Stimulated activated CD4-positive, alpha-beta T cell treated with anti-CD3 and anti-CD28 coated beads, Interleukin-15, amount 100 ng/mL, for 48 hours (primary cell): ENCODE results near the gene CHST8.
"Not testable (repeated sequence)": the region's sequence is repeated elsewhere in the genome, so short reads cannot be mapped to it uniquely, and the experiment has no call there.

ENCODE experiments used
- DNase-seq, 2 donors: peaks; one replicate each; pipeline ENCODE4 v3.0.0-alpha.2; 2020; ENCODE audit warnings: low read depth in 2 of 2

The CHST8 gene, protein sequence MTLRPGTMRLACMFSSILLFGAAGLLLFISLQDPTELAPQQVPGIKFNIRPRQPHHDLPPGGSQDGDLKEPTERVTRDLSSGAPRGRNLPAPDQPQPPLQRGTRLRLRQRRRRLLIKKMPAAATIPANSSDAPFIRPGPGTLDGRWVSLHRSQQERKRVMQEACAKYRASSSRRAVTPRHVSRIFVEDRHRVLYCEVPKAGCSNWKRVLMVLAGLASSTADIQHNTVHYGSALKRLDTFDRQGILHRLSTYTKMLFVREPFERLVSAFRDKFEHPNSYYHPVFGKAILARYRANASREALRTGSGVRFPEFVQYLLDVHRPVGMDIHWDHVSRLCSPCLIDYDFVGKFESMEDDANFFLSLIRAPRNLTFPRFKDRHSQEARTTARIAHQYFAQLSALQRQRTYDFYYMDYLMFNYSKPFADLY

DNA sequence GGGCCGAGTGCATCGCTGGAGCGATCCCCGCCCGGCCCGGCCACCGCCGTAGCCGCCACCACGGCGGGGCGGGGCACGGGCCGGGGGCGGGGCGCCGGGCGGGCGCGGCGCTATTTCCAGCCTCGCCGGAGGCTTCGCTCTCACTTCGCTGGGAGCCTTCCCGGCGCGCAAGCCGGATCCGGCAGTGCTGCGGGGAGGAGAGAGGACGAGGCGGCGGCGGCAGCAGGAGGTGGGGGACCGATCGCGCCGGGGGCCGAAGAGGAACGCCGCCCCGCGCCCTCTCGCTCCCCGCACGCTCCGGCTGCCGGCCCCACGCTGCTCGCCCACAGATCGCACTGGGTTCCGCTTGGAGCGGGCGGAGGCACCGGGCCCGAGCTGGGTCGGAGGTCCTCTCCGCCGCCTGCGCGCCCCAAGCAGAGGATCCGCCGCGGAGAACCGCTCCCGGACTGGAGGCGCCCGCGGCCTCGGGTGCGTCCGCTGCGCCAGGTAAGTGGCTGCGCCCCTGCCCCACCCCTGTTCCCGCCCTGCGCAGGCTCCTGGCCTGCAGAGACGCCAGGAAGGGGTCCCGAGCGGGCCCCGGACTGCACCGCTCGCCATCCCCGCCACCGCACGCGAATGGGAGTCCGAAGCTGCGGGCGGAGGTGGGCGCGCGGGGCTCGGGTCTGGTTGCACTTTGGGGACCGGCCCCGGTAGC, at the start of gene CHST8:
Gene CHST8 (plus strand): TSS at position 143 of the 694 bp plus-strand sequence. CDS start 67,309 bp downstream, outside the sequence.
- DNase-seq, result no peak

DNA sequence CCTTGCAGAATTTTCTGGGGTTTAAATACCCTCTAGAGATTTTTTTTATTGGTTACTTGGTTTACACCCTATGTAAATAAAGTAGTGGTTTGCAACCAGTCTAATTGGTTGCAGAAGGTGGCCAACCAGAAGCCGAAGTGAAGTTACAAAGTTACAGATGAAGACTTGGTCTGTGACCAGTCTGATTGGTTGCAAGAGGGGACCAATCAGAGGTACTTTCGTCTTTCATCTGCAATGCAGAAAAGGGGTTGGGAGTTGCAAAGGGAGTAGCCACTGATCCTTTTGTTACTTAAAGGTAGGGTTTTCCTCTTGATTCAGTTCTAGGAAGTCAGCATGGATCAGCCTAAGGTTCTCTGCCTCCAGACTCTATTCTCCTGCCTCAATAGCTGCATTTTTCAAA, 48.8 kb upstream of the CHST8 start:
- DNase-seq, result no peak

DNA sequence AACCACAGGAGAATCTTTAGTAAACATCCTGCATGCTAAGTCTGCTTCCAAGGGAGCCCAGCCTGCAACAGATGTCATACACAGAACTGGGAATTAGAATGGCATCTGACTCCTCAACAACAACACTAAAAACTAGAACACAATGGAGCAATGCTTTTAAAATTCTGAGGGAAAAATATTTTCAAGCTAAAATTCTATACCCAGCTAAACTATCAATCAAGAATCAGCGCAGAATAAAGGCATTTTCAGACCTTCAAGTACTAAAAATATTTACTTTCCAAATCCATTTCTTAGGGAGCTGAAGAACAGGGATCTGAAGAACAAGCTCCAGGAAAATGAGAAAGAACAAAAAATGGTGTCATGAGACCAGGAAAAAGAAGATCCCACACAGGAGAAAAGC, 46.9 kb upstream of the CHST8 start:
- no peak for DNase-seq

DNA sequence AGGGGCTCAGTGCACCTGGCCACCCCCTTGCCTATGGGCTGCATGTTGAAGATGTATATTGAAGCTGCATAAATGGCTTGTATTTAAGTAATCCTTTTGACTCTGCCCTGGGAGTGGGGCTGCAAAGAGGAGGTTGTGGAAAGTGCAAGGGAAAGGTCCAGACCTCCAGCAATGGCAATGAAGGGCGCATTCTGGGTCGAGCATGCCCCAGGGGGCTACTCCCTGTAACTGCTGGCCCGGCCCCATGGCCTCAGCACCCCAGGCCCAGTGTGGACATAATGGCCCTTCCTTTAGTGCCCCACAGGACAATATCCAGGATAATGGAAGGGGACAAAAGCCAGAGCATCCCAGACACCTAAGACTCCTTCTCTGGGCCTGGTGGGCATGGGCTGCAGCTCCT, 43.1 kb upstream of the CHST8 start:
- no peak for DNase-seq

DNA sequence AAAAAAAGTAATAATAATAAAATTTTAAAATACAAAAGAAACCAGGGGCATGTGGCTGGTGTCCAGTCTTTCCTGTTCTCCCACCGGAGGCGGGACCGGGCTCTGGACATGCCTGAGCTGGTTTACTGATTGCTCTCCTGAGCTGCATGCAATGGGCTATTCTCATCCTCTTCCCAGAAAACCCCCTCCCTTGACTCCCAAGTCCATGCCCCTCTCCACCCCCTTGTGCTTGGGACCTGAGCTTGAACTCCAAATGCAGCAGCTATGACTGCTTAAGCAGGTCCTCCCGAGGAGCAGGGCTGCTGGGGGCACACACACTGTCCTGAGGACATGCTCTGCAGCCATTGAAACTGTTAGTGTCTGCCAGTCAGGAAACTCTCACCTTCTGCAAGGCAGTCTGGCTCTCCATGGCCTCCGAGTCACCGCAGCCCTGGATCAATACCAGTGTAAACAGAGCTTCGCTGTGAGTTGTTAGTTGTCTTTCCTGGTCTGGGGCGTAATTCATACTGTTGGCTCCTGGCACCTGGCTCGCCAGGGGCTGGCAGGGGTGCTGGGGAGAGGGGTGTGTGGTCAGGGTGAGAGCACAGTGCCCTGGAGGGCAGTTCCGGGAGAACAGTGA, 41.6 kb upstream of the CHST8 start:
- no peak for DNase-seq

DNA sequence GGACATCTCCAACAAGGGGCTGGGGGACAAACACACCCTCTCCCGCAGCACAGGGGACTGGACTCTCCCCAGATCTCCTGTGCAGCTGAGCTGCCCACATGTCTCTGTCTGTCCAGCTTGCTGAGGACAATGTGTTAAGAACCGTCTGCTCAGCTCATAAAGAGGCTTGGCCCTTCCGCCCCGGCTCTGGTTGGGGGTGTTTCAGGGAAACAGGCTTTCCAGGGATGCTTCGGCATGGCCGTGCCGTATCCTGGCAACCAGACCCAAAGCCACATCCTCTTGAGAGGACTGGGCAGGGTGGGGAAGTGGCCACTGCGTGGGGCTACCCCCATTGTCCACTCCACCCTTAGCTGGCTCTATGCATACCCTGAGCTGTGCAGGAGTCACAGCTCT, 41.1 kb upstream of the CHST8 start:
- no peak for DNase-seq

DNA sequence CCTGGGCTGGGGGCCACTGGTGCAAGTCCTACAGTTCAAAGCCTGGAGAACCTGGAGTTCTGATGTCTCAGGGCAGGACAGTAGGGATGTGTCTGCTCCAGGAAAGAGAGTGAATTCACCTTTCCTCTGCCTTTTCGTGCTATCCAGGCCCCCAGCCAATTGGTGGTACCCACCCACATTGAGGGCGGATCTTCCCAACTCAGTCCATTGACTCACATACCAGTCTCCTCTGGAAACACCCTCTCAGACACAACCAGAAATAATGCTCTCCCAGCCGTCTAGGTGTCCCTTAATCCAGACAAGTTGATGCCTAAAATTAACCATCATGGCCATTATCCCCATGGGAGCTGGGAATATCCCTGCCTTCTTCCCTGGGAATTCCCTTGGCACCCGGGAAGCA, 38.8 kb upstream of the CHST8 start:
- no peak for DNase-seq

DNA sequence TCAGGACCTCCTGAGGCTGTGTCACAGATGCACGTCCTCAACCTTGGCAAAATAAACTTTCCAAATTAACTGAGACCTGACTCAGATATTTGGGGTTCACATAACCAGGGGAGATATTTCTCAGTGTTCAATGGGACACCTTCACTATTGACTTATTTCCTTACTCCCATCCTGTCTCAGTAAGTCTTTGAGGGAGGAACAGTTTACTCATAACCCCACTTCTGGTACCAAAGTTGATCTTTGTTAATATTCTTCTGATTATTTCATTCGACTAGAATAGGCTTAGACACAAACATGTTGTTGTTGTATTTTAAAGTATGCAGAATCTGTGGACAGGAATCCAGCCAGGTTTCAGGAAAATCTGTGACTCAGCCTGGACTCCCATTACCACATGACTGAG, 34.6 kb upstream of the CHST8 start:
- no peak for DNase-seq

DNA sequence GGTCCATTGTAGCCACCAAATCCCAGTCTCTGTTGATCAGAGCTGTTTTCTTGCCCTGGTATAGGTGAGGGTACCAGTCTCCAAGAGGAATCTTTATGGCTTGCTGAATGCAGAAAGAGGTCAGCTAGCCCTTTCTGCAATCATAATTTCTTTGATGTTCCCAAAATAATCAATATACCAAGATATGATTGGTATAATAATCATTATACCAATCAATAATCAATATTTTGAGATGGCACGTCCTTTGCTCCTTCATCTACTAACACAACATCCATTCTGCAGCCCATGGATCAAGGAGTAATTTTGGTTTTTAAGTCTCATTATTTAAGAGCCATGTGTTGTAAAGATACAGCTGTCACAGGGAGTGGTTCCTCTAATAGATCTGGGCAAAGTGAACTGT, 31.5 kb upstream of the CHST8 start:
- DNase-seq, result no peak

DNA sequence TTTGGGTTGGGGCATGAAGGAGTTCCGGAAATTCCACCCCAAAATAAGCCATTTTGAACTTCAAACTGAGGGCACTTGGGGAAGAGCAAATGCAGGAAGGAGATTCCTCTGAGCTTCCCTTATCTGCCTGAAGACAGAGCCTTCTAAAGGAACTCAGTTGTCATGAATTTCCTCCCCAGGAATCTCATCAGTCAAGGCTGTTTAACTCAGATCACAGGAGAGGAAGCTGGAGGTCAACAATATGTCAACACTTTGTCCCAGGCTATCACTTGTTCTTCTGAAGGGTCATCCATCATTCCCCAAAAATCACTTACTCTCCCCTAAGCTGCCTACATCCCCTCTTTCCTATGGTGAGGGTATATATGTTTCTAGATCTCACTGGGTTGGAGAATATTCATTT, 26.0 kb upstream of the CHST8 start:
- no peak for DNase-seq

DNA sequence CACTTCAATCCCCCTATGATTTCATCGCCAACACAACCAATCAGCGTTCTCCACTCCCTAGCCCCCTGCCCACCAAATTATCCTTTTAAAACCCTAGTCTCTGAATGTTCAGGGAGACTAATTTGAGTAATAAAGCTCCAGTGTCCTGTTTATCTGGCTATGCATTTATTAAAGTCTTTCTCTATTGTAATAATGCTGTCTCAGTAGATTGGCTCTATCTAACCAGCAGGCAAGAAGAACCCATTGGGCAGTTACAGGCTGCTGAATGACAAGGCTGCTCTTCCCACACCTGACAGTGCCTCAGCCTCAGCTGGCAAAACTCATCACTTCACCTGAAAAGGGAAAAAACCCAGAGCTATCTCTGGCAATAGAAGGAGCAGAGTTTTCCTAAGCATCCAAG, 20.2 kb upstream of the CHST8 start:
- DNase-seq, result no peak

DNA sequence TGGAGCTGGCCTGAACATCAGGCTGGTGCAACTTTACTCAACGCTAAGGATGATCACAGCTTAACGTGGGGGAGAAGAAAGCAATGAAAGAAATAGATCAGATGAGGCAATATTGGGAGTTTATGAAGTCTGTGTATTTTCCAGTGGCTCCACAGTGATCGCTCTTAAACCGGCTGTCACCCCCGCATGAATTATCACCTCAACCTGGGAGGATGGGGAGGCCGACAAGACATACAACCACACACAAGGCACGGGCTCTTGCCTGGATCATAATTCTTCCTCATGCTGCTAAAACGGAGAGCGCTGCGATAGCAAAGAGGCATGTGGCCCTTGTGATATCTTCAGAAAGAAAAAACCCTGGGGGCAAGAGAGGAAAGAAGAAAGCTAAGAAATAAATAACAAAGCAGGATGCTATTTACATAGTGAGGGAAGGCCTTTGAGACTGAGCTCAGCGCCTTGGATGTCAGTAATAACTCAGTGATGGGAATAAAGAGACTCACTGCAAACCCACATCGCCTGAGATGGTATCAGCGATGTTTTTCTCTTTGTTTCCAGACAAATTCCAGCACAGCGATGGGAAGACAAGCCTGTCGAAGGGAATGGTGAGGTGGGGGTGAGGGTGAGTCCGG, 19.1 kb upstream of the CHST8 start:
- no peak for DNase-seq

DNA sequence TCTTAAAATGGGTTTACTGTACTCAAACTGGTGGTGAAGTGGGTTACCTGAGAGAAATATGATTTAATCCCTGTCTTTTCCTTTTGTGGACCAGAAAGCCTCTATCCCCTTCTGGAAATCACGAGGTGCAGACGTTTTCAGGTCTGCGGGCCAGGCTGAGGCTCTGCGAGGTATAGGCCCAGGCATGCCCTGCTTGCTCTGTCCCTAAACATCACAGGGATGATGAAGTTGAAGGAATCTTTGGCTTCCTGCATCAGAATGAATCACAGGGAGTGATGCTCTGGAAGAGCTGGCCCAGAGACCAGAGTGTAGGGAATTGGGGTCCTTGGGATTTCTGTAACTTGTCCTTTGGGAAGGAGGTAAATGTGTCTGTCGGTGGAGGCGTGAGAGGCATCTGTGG, 18.4 kb upstream of the CHST8 start:
- no peak for DNase-seq

DNA sequence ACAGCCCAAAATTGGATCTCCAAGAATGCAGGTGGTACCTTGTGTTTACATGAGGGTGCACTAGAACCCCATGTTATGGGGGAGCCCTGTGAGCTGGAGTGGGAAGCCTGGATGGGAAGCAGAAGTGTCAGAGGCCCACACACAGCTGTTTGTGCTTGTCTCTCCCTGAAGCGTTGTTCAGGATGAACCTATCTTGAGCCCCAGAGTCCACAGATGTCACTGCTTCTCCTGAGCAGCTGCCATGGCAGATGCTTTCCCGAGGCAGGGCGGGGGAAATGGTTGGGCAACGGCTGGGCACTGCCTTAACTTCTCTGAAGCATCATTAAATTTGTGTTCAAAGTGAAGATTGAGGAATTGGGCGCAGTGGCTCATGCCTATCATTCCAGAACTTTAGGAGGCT, 17.1 kb upstream of the CHST8 start:
- no peak for DNase-seq

DNA sequence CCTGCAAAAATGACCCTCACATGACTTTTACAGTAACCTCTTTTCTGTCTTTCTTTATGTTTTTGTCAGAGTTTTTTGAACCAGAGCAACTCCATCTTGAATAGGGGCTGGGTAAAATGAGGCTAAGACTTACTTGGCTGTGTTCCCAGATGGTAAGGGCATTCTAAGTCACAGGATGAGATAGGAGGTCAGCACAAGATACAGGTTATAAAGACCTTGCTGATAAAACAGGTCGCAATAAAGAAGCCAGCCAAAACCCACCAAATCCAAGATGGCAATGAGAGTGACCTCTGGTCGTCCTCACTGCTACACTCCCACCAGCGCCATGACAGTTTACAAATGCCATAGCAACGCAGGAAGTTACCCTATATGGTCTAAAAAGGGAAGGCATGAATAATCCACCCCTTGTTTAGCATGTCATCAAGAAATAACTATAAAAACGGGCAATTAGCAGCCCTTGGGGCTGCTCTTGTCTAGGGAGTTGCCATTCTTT, 15.9 kb upstream of the CHST8 start:
- DNase-seq, result not testable (repeated sequence)

DNA sequence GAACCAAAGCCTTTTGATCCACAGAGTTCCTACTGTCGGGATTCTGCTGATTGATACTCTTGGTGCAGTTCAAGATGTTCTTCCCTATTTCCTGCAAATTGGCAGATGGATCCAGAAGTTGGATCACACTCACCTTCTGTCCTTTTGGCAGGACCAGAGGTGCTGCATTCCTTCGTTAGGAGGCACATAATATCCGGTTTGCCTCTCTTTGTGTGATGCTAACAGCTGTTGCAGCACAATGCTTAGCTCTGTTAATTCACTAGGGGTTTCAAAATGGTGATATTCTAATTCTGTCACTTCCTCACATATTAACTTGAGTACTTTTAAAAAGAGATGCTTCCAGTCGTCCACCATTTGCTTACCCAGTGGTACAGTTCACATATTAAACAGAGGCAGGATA, 15.2 kb upstream of the CHST8 start:
- no peak for DNase-seq

DNA sequence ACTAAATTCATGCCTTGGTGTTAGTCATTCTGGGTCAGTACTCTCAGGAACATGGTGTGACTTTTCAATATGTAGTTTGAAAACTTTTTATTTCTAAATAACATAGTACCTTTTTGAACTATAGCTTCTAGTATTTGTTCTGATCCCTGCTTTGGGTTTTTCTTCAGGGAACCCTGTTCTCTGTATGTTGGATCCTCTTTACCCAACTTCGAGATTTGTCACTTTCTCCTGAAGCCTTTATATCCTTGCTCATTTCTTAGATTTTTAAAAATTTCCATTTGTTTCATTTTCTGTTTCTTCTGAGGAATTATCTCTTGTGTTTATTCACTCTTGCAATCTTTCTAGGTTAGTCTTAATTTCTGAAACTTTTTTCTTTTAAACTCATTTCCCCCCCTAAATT, 12.4 kb upstream of the CHST8 start:
- no peak for DNase-seq

DNA sequence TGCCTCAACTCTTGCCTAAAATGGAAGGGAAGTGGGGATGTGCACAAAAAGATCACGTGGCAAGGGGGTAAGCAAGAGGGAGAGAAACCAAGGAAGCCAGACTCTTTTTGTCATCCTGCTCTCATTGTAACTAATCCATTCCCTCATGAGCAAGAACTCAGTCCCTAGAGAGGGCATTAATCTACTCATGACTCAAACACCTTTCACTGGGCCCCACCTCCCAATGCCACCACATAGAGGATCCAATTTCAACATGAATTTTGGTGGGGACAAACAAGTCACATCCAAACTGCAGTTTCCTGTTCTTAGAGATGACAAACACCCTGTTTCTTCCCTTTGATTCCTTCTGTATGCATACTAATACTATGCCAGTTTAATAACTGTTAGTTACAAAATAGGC, 11.2 kb upstream of the CHST8 start:
- DNase-seq, result no peak

DNA sequence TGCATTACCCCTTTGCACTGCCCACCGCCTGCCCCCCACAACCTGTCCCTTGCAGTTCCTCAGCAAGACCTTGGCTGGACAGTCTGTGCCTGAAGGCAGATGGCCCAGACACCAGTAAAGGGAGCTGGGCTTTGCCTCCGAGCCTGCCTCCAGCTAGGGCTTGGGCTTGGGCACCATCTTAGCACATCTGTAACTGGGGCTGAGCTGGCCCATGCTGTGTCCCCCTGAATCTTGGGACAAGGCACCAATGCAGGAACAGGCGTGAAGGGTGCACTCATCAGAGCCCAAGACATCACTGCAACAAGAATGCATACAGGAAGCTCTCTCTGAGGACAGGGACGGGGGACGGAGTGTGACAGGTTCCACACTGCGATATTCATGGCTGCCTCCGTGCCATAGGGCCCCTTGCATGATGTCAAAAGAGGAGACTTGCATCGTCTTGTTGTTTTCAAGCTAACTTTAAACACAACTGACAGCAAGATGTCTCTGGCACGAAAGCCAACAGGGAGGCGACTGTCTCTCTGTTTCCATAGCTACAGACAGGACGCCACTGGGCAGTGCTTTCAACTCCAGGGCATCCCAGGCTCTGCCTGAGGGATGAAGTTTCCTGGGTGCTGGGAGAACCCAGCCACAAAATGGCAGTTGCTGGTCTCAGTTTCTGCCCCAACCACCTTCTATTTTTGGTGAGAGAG, 8.7 kb upstream of the CHST8 start:
- DNase-seq, result no peak

DNA sequence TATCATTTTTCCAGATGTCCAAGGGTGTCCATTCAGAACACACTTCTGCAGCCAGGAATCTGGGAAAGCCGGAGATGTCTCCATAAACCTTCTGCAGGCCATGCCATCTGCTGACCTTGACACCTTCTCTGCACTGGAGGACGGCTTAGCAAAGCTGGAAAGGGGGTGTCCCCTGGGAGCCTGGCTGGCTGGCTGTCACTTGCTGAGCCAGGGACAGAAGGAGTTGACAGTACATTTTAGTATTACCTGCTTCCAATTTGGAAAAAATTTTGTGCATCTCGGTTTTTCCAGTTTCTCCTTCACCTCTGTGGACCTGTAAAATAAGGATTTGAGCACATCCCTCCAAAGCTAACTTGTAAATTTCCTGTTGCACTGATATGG, 8.1 kb upstream of the CHST8 start:
- no peak for DNase-seq

DNA sequence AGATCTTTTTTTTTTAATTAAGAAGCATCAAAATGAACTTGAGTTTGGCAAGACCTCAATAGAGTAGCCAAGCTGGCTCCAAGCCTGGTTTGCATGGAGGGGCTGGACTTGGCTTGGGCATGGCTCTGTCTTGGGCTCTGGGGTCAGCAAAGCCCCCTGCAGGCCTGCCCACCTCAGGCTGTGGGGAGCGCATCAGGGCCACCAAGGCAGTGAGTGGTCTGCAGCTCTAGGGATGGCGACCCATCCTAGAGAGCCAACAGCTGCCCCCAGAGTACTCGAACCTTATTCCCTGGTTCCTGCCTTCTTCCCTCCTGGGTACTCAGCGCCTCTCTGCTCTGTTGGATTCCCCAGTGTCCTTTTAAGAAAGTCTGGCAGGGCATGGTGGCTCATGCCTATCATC, 5.4 kb upstream of the CHST8 start:
- no peak for DNase-seq

DNA sequence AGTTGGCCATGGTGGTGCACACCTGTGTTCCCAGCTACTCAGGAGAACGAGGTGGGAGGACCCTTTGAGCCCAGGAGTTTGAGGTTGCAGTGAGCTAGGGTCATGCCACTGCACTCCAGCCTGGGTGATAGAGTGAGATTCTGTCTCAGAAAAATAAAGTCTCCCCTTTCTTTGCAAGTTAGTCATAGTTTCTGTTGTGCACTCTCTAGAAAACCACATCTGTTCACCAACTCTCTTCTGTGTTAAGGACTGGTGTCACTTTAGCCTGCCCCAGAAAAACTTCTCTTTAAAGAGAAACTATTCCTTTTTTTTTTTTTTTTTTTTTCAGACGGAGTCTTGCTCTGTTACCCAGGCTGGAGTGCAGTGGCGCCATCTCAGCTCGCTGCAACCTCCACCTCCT, 4.9 kb upstream of the CHST8 start:
- DNase-seq, result no peak
